ENCODE data around the gene XNDC1N.

DNA sequence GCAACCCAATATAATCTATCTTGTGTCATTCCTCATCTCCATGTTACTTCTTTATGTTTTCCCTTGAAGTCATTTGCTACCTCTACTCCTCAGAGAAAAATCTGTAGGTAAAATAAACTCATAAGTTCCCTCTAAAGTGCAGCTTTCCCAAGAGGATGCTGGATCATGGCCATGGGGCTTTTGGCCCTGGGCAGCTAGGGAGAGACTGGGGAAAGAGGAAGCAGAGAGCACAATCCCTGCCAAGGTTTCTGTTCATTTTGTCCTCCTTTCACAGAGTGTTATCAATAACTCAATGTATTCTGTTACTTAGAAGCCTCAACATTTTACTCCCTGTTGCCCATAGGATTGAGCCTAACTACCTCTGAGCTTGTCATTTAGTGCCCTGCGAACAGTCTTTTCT, 9.4 kb upstream of the XNDC1N start:
- TF ChIP-seq POLR2AphosphoS5 (IDR thresholded peaks at IDR 0.05; ENCODE audit: low read depth, low read length), result no peak
- no peak for TF ChIP-seq POLR2A (IDR thresholded peaks at IDR 0.05; ENCODE audit: low read depth, low read length)
